ENCODE measurements around the gene GALNT18.
A peak's percentile ranks its signal among the peaks of the same experiment; 100 is the strongest.

GALNT18 gene

DNA sequence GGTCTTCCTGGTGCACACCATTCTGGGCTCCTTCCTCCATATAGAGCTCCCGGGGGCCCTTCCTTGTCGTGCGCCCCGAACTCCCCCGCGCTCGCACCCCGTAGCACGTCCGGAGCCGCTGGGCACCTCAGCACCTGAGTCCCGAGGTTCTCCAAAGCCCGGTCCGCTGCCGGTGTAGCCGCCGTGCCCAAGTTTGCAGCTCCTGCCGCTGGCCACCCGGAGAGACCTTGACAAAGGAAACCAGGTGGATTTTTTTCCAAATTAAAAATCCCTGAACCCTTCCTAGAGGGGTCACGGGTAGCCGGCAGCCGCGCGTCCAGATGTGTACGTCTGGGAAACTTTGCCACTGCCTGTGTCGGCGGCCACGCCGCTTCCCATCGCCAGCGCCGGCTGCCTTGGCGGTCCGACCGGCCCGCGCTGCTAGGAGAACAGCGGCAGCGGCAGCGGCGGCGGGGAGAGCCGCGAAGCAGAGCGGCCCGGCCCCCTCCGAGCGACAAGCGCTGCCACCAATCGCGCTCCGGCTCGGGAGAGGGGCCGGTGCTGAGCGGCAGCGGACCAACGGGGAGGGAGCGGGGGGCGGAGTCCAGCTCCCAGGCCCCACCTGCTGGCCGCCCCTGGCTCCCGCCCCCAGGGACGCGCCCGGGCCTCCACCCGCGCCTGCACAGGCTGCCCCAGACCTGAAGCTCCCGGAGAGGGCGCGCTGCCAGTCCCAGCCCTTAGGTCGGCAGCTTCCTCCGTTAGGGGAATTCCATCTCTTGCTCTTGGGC, at the start of gene GALNT18:
GALNT18 (minus strand) TSS at position 433 of the 767 bp plus-strand sequence.
- DNase-seq (ENCODE audit: low read depth in 2 of 2) = peak; percentile 49 to 69

DNA sequence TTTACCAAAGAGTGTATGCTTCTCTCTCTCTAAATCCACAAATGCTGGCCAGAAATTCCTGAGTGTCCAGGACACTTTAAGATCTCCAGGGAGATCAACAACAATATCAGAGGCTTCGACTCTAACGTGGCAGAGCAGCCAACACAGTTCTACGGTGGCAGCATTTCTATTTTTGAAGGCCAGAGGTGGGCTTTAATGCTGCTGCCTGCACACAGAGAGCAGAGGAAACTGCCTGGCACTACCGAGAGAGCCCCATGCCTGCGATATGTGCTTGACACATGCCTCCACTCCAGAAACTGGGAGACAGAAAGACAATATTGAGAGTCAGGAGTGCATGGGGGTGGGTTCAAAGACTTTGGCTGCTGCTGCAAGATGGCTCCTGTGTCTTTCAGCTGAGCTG, 48.8 kb upstream of the GALNT18 start:
- DNase-seq (ENCODE audit: low read depth in 2 of 2) = no peak

DNA sequence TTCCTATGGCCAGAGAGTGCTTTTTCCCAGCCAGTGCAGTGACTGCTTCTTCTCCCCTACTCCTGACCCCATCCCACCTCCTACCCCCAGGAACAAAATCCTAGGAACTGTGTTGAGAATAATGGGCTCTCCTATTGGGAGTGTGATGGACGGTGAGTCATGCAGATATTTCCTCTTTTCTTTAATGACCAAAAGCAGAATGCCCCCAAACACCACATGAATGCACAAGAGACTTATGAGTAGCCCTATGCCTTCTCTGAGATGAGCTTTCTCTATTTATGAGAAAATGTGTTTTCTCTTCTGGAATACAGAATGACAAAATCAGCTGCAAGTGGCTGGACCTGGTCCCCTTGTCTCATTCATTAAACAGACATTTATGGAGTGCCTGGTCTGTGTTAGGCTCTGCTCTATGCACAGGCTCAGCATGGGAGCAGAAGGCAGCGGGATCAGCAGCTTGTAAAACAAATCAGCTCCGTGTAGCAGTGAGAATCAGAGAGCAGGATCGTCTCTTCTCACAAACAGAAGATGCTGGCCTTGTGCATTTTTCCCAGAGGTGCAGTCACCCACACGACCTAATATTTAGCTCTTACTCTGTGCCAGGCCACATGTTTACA, 47.5 kb upstream of the GALNT18 start:
- DNase-seq (ENCODE audit: low read depth in 2 of 2) = no peak

DNA sequence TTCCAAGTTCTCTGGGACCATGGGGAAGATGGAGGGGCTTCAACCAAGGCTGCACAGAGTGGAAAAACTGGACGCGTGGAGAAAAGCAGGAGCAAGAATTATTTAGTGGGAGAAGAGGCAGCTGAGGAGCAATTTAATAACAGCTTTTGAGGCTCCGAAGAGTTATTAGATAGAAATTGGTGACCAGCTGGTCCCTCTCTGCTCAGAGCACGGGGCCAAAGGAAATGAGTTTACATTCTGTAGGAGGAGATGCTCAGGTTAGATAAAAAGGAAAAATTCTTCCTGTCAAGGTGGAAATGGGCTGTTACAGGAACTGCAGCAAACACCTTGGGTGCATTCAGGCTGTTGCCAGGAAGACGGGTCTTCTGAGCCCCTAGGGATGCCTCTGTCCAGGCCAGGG, 47.0 kb upstream of the GALNT18 start:
- no peak for DNase-seq (ENCODE audit: low read depth in 2 of 2)

DNA sequence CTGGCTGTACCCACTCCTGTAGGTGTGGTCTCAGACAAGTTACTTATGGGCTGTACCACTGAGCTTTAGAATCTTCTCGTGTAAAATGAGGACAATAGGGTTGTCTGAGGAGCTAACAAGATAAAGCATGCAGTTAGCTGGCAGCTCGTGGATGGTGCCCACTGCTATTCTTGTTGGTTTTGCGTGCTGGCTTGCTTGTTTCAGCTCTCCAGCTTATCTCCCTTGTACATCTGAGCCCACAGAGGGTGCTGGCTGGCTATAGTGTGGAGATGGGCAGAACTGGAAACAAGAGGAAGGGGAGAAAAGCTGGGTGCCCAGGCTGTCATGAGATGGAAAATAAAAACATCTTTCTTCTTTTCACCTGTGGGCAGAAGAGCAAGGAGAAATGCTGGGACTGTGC, 46.5 kb upstream of the GALNT18 start:
- no peak for DNase-seq (ENCODE audit: low read depth in 2 of 2)

DNA sequence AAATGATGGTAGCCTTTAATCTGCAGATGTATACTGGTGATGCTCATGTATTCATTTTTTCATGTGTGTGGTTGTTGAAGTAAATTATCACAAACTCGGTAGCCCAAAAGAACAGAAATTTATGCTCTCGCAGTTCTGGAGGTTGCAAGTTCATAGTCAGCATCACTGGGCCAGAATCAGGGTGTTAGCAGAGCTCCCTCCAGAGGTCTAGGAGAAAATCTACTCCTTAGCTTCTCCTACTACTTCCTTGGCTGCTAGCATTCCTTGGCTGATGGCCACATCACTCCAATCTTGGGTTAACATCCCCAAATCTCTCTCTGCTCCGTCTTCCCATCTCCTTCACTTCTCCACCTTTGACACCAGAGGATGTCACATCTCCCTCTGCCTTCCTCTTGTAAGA, 45.3 kb upstream of the GALNT18 start:
- no peak for DNase-seq (ENCODE audit: low read depth in 2 of 2)

DNA sequence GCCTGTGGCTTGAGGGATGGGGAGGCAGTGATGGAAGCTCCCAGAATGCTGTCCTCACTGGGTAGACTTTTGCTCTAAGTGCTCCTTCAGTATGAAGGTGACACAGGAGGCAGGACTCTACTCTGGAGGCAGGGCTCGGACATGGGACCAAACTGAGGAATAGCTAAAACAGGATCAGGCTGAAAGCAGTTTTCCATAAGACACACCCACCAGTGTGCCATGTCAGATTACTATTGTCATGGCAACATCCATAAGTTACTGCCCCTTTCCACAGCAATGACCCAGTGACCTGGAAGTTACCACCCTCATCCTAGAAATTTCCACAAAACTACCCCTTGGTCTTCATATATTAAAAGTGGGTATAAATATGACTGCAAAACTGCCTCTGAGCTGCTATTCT, 43.6 kb upstream of the GALNT18 start:
- no peak for DNase-seq (ENCODE audit: low read depth in 2 of 2)

DNA sequence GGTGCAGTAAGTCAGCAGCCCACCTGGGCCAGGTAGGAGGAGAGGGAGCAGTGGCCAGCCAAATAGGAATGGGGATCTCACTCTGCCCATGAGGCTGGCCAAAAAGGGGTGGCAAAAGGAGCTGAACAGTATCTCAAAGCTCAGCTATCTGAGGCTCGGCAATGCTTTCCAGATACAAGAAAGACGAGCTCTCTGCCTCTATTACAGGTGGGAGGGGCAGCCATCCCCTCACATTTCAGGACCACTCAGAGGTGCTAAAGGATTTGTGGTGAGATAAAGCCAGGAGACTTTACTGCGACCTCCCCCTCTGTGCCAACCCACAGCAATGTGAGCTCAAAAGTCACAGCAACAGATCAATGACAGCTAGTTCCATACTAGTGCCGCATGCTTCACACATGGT, 42.1 kb upstream of the GALNT18 start:
- no peak for DNase-seq (ENCODE audit: low read depth in 2 of 2)

DNA sequence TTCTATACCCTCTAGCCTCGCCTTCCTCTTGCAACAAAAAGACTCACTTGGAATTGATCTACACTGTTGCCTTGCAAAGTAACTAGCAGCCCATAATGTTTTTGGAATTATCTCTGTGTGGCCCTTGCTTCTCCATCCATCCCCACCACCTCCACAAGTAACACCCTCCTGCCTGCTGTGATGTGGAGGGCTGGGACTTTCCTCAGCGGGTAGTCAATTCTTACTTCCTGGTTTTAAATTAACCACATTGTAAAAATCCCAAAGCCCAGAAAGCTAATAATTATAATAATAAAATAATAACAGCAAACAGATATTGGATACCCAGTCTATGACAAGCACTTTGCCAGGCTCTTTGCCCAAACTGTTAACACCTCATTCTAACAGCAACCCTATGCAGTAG, 40.8 kb upstream of the GALNT18 start:
- no peak for DNase-seq (ENCODE audit: low read depth in 2 of 2)

DNA sequence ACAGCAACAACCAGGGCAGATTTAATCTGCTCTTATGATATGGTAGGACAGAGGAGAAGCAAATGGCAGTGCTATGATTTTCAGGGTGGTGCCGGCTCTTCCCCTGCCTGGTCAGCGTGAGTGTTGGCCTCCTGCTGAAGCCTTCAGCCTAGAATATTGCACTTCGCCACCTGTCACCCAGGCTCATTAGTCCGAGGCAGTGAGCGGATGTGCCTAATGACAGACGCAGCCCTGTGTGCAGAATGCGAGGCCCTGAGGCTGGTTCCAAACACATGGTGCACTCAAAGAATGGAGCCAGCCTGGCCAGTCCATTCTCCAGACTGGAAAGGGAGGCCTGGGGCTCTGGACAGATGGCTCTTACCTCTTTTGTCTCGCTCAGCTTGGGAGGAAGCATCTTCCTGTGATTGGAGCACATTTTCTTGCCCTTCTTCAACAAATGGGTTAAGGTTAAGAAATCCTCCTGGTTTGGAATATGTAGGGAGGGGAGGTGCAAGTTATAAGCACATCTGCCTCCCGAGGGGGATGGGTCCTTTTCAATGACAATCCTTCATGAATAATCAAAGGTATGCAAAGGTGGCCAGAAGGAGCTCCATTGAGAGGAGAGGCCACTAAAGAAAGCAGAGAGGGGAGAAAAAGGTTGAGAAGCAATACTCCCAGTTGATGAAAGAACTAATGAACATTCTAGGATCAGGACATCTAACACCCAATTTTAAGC, 39.7 kb upstream of the GALNT18 start:
- DNase-seq (ENCODE audit: low read depth in 2 of 2) = no peak

GRCh38 chr11:11660363-11660740, 38.5 kb upstream of the GALNT18 start:
- DNase-seq (ENCODE audit: low read depth in 2 of 2) = no peak

DNA sequence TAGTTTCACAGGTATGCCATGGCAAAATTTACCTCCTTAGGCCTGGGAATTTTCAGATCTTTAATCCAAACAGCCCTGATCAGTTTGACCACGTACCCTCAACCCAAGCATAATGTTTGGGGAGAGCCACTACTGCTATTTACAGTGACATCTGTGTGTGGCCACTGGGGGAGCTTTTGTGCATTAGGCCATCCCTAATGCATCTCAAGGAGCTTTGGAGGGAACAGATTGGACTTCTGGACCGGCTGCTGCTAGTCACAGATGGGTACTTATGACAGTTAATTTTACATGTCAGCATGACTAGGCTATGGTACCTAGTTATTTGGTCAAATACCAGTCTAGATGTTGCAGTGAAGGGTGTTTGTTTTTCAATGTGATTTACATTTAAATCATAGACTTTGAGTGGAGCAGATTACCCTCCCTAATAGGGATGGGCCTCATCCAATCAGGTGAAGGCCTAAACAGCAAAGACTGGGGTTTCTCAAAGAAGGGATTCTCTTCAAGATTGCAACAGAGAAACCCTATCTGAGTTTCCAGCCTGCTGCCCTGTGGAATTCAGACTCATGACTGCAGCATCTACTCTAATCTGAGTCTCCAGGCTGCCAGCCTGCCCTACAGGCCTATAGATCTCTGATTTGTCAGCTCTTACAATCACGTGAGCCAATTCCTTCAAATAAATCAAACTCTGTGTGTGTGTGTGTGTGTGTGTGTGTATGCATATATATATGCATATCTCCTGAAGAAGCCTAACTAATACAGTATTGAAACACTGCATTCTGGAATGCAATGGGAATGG, 38.0 kb upstream of the GALNT18 start:
- no peak for DNase-seq (ENCODE audit: low read depth in 2 of 2)

- no peak for DNase-seq (ENCODE audit: low read depth in 2 of 2)
These were observed 35.6 kb upstream of the GALNT18 start for GRCh38 chr11:11657218-11657955.

GRCh38 chr11:11641581-11641980, 19.8 kb upstream of the GALNT18 start:
- DNase-seq (ENCODE audit: low read depth in 2 of 2) = no peak

GRCh38 chr11:11640996-11641395, 19.2 kb upstream of the GALNT18 start:
- no peak for DNase-seq (ENCODE audit: low read depth in 2 of 2)

DNA sequence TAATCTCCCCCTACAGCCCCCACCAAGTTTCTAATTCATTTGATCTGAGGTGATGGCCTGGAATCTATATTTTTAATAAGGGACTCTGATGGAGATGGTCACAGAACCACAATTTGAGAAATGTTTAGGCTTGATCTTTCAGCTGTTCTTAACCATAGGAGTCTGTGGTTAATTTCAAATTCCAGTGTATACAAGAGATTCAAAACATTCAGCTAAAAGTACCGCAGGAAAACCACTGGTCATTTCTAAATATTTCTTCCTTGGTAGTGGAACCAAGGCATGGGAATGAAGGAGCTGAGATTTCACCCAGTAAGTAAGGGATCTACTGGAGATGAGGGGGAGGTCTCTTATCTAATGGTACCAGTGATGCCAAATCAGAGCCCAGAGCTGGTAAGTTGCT, 18.3 kb upstream of the GALNT18 start:
- no peak for DNase-seq (ENCODE audit: low read depth in 2 of 2)

- DNase-seq (ENCODE audit: low read depth in 2 of 2) = no peak
These were observed 14.9 kb upstream of the GALNT18 start for GRCh38 chr11:11636671-11637070.

DNA sequence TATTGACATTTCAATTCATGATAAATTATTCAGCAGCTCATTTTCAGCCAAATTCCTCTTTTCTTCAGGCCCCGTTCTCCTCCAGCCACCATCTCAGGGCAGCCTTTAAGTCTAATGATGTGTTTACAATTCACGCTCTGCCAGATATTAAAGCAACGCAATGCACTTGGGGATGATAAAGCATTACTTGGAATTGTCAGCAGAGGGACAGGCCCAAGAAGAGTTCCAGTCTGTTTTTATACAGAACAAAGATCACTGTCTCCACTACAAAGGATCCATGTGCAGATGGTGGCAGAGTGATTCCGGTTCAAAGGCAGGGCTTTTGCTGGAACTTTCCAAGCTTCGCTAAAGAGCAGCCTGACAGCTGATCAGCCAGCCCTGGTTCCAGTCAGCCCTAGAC, 13.6 kb upstream of the GALNT18 start:
- DNase-seq (ENCODE audit: low read depth in 2 of 2) = no peak

DNA sequence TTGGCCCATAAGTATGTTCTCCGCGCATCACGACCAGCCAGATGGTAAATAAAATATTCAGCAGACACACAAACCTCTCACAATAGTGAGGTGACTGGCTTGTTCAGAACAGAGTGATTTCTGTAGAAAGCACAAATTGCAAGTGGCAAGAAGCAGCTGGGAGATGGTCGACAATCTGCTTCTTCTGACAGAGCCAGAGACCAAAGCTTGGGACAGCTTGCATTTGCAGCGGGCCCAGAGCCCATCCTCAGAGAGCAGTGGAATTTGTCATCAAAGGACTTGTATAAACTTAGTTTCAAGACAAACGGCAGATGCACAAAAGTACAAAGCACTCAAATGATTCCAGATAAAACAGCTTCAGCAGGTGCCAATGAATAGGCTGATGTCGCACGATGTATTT, 7.6 kb upstream of the GALNT18 start:
- DNase-seq (ENCODE audit: low read depth in 2 of 2) = no peak

GRCh38 chr11:11628651-11629050, 6.8 kb upstream of the GALNT18 start:
- DNase-seq (ENCODE audit: low read depth in 2 of 2) = no peak

DNA sequence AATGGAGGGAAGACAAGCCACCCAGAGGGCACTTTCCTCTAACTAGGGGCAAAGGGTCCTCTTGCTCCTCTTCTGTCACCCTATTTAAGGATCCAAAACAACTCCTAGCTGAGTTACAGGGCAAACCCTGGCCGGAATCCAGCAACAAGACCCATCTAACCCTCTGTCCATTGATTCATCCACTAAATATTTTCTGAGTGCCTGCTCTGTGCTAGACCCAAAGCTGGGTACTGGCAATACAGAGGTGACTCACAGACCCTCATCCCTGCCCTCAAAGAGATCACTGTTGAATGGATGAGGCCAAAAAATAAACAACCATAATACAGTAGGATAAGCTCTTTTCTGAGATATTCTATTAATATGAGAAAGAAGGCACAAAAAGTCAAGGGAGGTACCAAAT, 4.3 kb upstream of the GALNT18 start:
- DNase-seq (ENCODE audit: low read depth in 2 of 2) = no peak

- no peak for DNase-seq (ENCODE audit: low read depth in 2 of 2)
These were observed 3.1 kb upstream of the GALNT18 start for GRCh38 chr11:11624926-11625325.
